Fibroblast of lung (primary cell): ENCODE measurements around the gene POLR1B. TPM values are rescaled to one million over a fixed set of nuclear protein-coding genes. Genes with fewer than 3 reads are reported as not detected.
"Not testable (repeated sequence)": the region's sequence is repeated elsewhere in the genome, so short reads cannot be mapped to it uniquely, and the experiment has no call there.

Experiments
- DNase-seq, 2 donors: peaks; one replicate each; pipeline versions ENCODE4 v3.0.0 to v3.0.0-alpha.2; 2010; ENCODE audit warnings: low read depth in 2 of 2
- H2AFZ ChIP-seq: 2 replicates; pipeline ENCODE4 v1.5.1; 2012; ENCODE audit warnings: low read length, control low read depth, inconsistent platforms
- H3K27ac ChIP-seq: 2 replicates; pipeline ENCODE4 v1.5.1; 2011; ENCODE audit warnings: low read length, control low read depth; ENCODE audit not compliant: insufficient read depth
- H3K27me3 ChIP-seq: 2 replicates; pipeline ENCODE4 v1.5.1; 2011; ENCODE audit warnings: mild to moderate bottlenecking, low read length; ENCODE audit not compliant: control insufficient read depth, insufficient read depth
- H3K36me3 ChIP-seq: 2 replicates; pipeline ENCODE4 v1.5.1; 2011; ENCODE audit warnings: low read length; ENCODE audit not compliant: control insufficient read depth, insufficient read depth
- H3K4me1 ChIP-seq: 2 replicates; pipeline ENCODE4 v1.5.1; 2011; ENCODE audit warnings: low read length; ENCODE audit not compliant: control insufficient read depth, insufficient read depth; ENCODE audit errors: extremely low read depth
- H3K4me2 ChIP-seq: 2 replicates; pipeline ENCODE4 v1.5.1; 2011; ENCODE audit warnings: low read length, control low read depth; ENCODE audit not compliant: insufficient read depth; ENCODE audit errors: extremely low read depth
- H3K4me3 ChIP-seq, 4 experiments: fragments of 200-600 bp in 1 of 4; sonication (generic) in 1 of 4; replicated peaks in 1 of 4; 2 replicates each; pipeline ENCODE4 v1.5.1; 2011 to 2016; ENCODE audit warnings: low read length in 4 of 4, low read depth in 3 of 4, mild to moderate bottlenecking in 3 of 4, control low read depth in 2 of 4, inconsistent platforms in 1 of 4, mixed read lengths in 1 of 4; ENCODE audit not compliant: insufficient read depth in 1 of 4; ENCODE audit errors: control extremely low read depth in 1 of 4
- H3K79me2 ChIP-seq: 2 replicates; pipeline ENCODE4 v1.5.1; 2012; ENCODE audit warnings: mild to moderate bottlenecking, low read length, inconsistent platforms; ENCODE audit not compliant: control insufficient read depth, insufficient read depth
- H3K9ac ChIP-seq: 2 replicates; pipeline ENCODE4 v1.5.1; 2011; ENCODE audit warnings: mild to moderate bottlenecking, low read length, control low read depth; ENCODE audit not compliant: insufficient read depth
- H3K9me3 ChIP-seq: 2 replicates; pipeline ENCODE4 v1.5.1; 2012; ENCODE audit warnings: low read depth, low read length; ENCODE audit not compliant: control insufficient read depth, insufficient read depth
- H4K20me1 ChIP-seq: 2 replicates; pipeline ENCODE4 v1.5.1; 2011; ENCODE audit warnings: low read length; ENCODE audit not compliant: control insufficient read depth, insufficient read depth; ENCODE audit errors: extremely low read depth
- CTCF ChIP-seq, 2 donors: IDR thresholded peaks in 1 of 2; conservative IDR thresholded peaks in 1 of 2; 1 replicate in 1 of 2; 2 replicates in 1 of 2; pipeline ENCODE4 v1.5.1; 2011 to 2012; ENCODE audit warnings: low read length in 2 of 2, control low read depth in 1 of 2, inconsistent platforms in 1 of 2, low read depth in 1 of 2, mild to moderate bottlenecking in 1 of 2
- EZH2 ChIP-seq: IDR thresholded peaks from 2 replicates; pipeline ENCODE4 v1.5.1; 2012; ENCODE audit warnings: low read length, control low read depth, mild to moderate bottlenecking; ENCODE audit errors: missing control alignments
- polyA plus RNA-seq, 2 donors: library from polyadenylated mRNA; depleted of rRNA in 1 of 2; stranded (reverse) in 1 of 2; unstranded in 1 of 2; fragments of >200 nt; gene quantifications; 2 replicates each; pipeline ENCODE4 v1.2.1, GENCODE V29; 2011 to 2012; ENCODE audit warnings: missing spikeins in 1 of 2
- total RNA-seq: library from RNA; depleted of rRNA; stranded (reverse); fragments of >200 nt; gene quantifications from 2 replicates; pipeline ENCODE4 v1.2.1, GENCODE V29; 2014

Gene POLR1B
- total and polyA plus RNA-seq, 2 donors (not counting 1 experiment from before 2014, with no cell fraction given): 12.2 to 15.5 TPM

- no peak for DNase-seq
- TF ChIP-seq CTCF (conservative IDR thresholded peaks at IDR 0.05 in 1 of 2, IDR thresholded peaks at IDR 0.05 in 1 of 2; ENCODE audit: low read depth in 1 of 2, low read length in 2 of 2) (no peak), EZH2 (no peak)
- no peaks in the 10 kb centered on the region for H3K9me3 ChIP-seq
- H3K4me2 ChIP-seq: no peak overlapping the region
- H2AFZ ChIP-seq: no peak overlapping the region
- no peaks in the 10 kb centered on the region for H3K4me1 ChIP-seq
- no peak overlapping the region for H3K4me3 ChIP-seq
- H3K79me2 ChIP-seq: no peaks in the 10 kb centered on the region
- H3K36me3 ChIP-seq: peaks cover 13% of the 10 kb centered on the region
- no peaks in the 10 kb centered on the region for H3K27me3 ChIP-seq
- no peaks in the 10 kb centered on the region for H4K20me1 ChIP-seq
- no peak overlapping the region for H3K27ac ChIP-seq
- no peak overlapping the region for H3K9ac ChIP-seq
Measured at GRCh38 chr2:112529757-112530156, 12.5 kb upstream of the POLR1B start.

- no peaks in the 10 kb centered on the region for H3K27me3 ChIP-seq
- no peak overlapping the region for H2AFZ ChIP-seq
- H3K4me2 ChIP-seq: no peak overlapping the region
- DNase-seq: no peak
- no peaks in the 10 kb centered on the region for H3K79me2 ChIP-seq
- H3K36me3 ChIP-seq: peaks cover 13% of the 10 kb centered on the region
- no peaks in the 10 kb centered on the region for H3K4me1 ChIP-seq
- H3K27ac ChIP-seq: no peak overlapping the region
- H3K4me3 ChIP-seq: no peak overlapping the region
- H4K20me1 ChIP-seq: no peaks in the 10 kb centered on the region
- no peaks in the 10 kb centered on the region for H3K9me3 ChIP-seq
- H3K9ac ChIP-seq: no peak overlapping the region
- TF ChIP-seq EZH2 (no peak), CTCF (conservative IDR thresholded peaks at IDR 0.05 in 1 of 2, IDR thresholded peaks at IDR 0.05 in 1 of 2; ENCODE audit: low read depth in 1 of 2, low read length in 2 of 2) (no peak)
Measured at GRCh38 chr2:112530728-112531127, 11.5 kb upstream of the POLR1B start.

- Histone ChIP-seq H4K20me1 (no peaks in the 10 kb centered on the region), H3K4me2 (no peak overlapping the region), H3K27ac (no peak overlapping the region), H3K27me3 (no peaks in the 10 kb centered on the region), H3K9me3 (no peaks in the 10 kb centered on the region), H3K4me3 (no peak overlapping the region), H3K79me2 (no peaks in the 10 kb centered on the region), H3K36me3 (peaks cover 6% of the 10 kb centered on the region), H3K9ac (no peak overlapping the region), H2AFZ (no peak overlapping the region), H3K4me1 (no peaks in the 10 kb centered on the region)
- DNase-seq: no peak
- TF ChIP-seq EZH2: no peak
- TF ChIP-seq CTCF (conservative IDR thresholded peaks at IDR 0.05 in 1 of 2, IDR thresholded peaks at IDR 0.05 in 1 of 2; ENCODE audit: low read depth in 1 of 2, low read length in 2 of 2): no peak
Measured at GRCh38 chr2:112534826-112535225, 7.4 kb upstream of the POLR1B start.

- not testable (repeated sequence) for H3K9ac ChIP-seq, H3K27ac ChIP-seq, H3K9me3 ChIP-seq, H3K4me1 ChIP-seq, H3K36me3 ChIP-seq, H4K20me1 ChIP-seq, H3K4me3 ChIP-seq, DNase-seq, H2AFZ ChIP-seq, H3K4me2 ChIP-seq, H3K79me2 ChIP-seq, H3K27me3 ChIP-seq
Measured at GRCh38 chr2:112536665-112537064, 5.6 kb upstream of the POLR1B start.
